DOHH2 (cell line): ENCODE measurements around the gene GRIK2.
"Not testable (repeated sequence)": the region's sequence is repeated elsewhere in the genome, so short reads cannot be mapped to it uniquely, and the experiment has no call there.

Experiments
- H3F3A ChIP-seq: fragments of 200-600 bp; sonication (generic), shearing (Covaris generic); 2 replicates; pipeline ENCODE4 v1.6.0; 2016; ENCODE audit warnings: antibody characterized with exemption, mild to moderate bottlenecking; ENCODE audit not compliant: control insufficient read depth, insufficient read depth
- H3K27ac ChIP-seq: fragments of 200-600 bp; sonication (generic); 2 replicates; pipeline ENCODE4 v1.5.1; 2014; ENCODE audit warnings: low read depth, mild to moderate bottlenecking, low read length, moderate library complexity
- H3K27me3 ChIP-seq: fragments of 200-600 bp; sonication (generic); 2 replicates; pipeline ENCODE4 v1.6.1; 2014; ENCODE audit warnings: mild to moderate bottlenecking, low read length, mixed read lengths; ENCODE audit not compliant: control insufficient read depth
- H3K36me3 ChIP-seq: fragments of 200-600 bp; sonication (generic); 2 replicates; pipeline ENCODE4 v1.6.1; 2014; ENCODE audit warnings: mild to moderate bottlenecking, low read length, moderate library complexity, mixed read lengths; ENCODE audit not compliant: control insufficient read depth
- H3K4me1 ChIP-seq: fragments of 200-600 bp; sonication (generic); 2 replicates; pipeline ENCODE4 v1.6.1; 2014; ENCODE audit warnings: mild to moderate bottlenecking, low read length, mixed read lengths; ENCODE audit not compliant: control insufficient read depth
- H3K4me2 ChIP-seq: fragments of 200-600 bp; sonication (generic); 2 replicates; pipeline ENCODE4 v1.6.0; 2014; ENCODE audit warnings: mild to moderate bottlenecking, low read length, moderate library complexity
- H3K4me3 ChIP-seq: fragments of 200-600 bp; sonication (generic); 2 replicates; pipeline ENCODE4 v1.5.1; 2014; ENCODE audit warnings: mild to moderate bottlenecking, low read length, mixed read lengths
- H3K79me2 ChIP-seq: fragments of 200-600 bp; sonication (generic); 2 replicates; pipeline ENCODE4 v1.6.1; 2014; ENCODE audit warnings: mild to moderate bottlenecking, low read length, mixed read lengths; ENCODE audit not compliant: control insufficient read depth
- H3K9me2 ChIP-seq: fragments of 200-600 bp; sonication (generic); replicated peaks from 2 replicates; pipeline ENCODE4 v1.6.1; 2014; ENCODE audit warnings: mild to moderate bottlenecking, low read length, mixed read lengths; ENCODE audit not compliant: control insufficient read depth
- H3K9me3 ChIP-seq: fragments of 200-600 bp; sonication (generic); 2 replicates; pipeline ENCODE4 v1.6.1; 2014; ENCODE audit warnings: antibody characterized with exemption, low read length, mixed read lengths; ENCODE audit not compliant: control insufficient read depth, insufficient read depth
- H4K20me1 ChIP-seq: fragments of 200-600 bp; sonication (generic); 2 replicates; pipeline ENCODE4 v1.6.0; 2014; ENCODE audit warnings: low read depth, mild to moderate bottlenecking, antibody characterized with exemption, low read length, moderate library complexity; ENCODE audit not compliant: control insufficient read depth, insufficient read depth
- CTCF ChIP-seq: fragments of 200-600 bp; sonication (generic); IDR thresholded peaks from one replicate; pipeline ENCODE4 v1.5.1; 2014; ENCODE audit warnings: antibody characterized with exemption, mild to moderate bottlenecking, low read depth, low read length; ENCODE audit not compliant: poor library complexity, severe bottlenecking
- EZH2phosphoT487 ChIP-seq: fragments of 200-600 bp; sonication (generic); IDR thresholded peaks from 2 replicates; pipeline ENCODE4 v1.6.1; 2017; ENCODE audit warnings: borderline replicate concordance, mild to moderate bottlenecking, antibody characterized with exemption, low read length, moderate library complexity, mixed read lengths

GRIK2 gene

DNA sequence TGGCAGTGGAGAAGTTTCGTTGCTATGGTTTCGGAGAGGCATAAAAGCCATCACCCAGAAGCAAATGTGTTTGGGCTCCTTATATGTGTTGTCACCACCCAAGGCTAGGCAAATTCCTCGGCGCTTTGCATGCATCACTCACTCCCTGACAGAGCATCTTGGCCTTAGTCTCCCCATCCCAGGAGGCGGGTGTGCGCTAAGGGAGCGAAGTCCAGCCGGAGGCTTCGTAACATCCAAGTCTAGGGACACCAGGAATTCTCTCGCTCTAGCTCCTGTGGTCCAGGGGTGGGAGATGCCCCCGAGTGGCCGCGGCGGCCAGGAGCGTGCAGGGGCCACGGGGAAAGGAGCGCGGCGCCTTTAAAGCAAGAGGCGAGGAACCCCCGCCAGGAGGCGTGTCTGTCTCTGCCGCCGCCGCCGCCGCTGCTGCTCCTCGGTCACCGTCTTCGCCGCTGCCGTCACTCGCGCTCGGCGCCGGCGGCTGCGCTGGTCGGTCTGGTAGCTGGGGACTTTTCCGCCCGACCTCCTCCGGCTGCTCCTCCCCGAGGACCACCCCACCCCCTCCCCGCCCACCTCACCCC, at the start of gene GRIK2:
TSS of gene GRIK2 (plus strand) at position 458 of the 578 bp plus-strand sequence.
- H3K27me3 ChIP-seq, result no peaks in the 10 kb centered on the region

GRCh38 chr6:101344885-101345284, 48.6 kb upstream of the GRIK2 start:
- Histone ChIP-seq H3K79me2 (no peaks in the 10 kb centered on the region), H3K27me3 (no peaks in the 10 kb centered on the region), H3K4me2 (no peak overlapping the region), H3K4me1 (no peaks in the 10 kb centered on the region), H3K9me2 (no peaks in the 10 kb centered on the region), H3K36me3 (no peaks in the 10 kb centered on the region), H4K20me1 (no peaks in the 10 kb centered on the region), H3K9me3 (no peaks in the 10 kb centered on the region), H3F3A (no peaks in the 10 kb centered on the region), H3K27ac (no peak overlapping the region), H3K4me3 (no peak overlapping the region)
- TF ChIP-seq CTCF (no peak), EZH2phosphoT487 (no peak)

More for the DNA sequence above, at the start of gene GRIK2:
- Histone ChIP-seq H3K27ac (no peak within 1 kb of the TSS), H3K36me3 (no peaks in the 10 kb centered on the region), H3K9me2 (no peaks in the 10 kb centered on the region), H3K4me3 (no peak within 1 kb of the TSS), H3K4me1 (no peaks in the 10 kb centered on the region), H3K9me3 (no peaks in the 10 kb centered on the region; the same call in 1 of the 2 replicates), H4K20me1 (no peaks in the 10 kb centered on the region), H3F3A (no peaks in the 10 kb centered on the region), H3K4me2 (no peak within 1 kb of the TSS), H3K79me2 (no peaks in the 10 kb centered on the region)
- TF ChIP-seq EZH2phosphoT487, result no peak
- no peak for TF ChIP-seq CTCF

- no peaks in the 10 kb centered on the region for H3K4me1 ChIP-seq
These were observed 44.7 kb upstream of the GRIK2 start for GRCh38 chr6:101348816-101349215.

DNA sequence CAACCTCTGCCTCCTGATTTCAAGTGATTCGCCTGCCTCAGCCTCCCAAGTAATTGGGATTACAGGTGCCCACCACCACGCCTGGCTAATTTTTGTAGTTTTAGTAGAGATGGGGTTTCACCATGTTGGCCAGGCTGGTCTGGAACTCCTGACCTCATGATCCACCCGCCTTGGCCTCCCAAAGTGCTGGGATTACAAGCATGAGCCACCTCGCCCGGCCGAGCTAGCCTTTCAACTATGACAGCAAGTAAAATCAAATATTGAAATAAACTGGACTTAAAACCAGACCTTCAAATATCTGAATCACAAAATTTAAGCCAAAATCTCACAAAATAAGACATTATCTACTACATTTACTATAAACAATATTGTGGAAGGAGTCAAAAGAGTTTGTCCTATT, 42.9 kb upstream of the GRIK2 start:
- not testable (repeated sequence) for H3K27me3 ChIP-seq, H3K4me3 ChIP-seq

More at GRCh38 chr6:101348816-101349215, 44.7 kb upstream of the GRIK2 start:
- Histone ChIP-seq H4K20me1 (no peaks in the 10 kb centered on the region), H3K79me2 (no peaks in the 10 kb centered on the region), H3K27me3 (no peaks in the 10 kb centered on the region), H3K36me3 (no peaks in the 10 kb centered on the region), H3K4me2 (no peak overlapping the region), H3K27ac (no peak overlapping the region), H3F3A (no peaks in the 10 kb centered on the region), H3K4me3 (no peak overlapping the region), H3K9me3 (no peaks in the 10 kb centered on the region), H3K9me2 (no peaks in the 10 kb centered on the region)
- no peak for TF ChIP-seq EZH2phosphoT487
- TF ChIP-seq CTCF, result no peak

More for the DNA sequence above, 42.9 kb upstream of the GRIK2 start:
- not testable (repeated sequence) for H3K36me3 ChIP-seq, H3K27ac ChIP-seq, H3F3A ChIP-seq, H3K4me1 ChIP-seq, H3K4me2 ChIP-seq, H3K9me2 ChIP-seq, H3K9me3 ChIP-seq, H4K20me1 ChIP-seq, H3K79me2 ChIP-seq
